H54 (cell line): Measurements from ENCODE around the gene MVB12B.

Source experiments
- DNase-seq: peaks from one replicate; pipeline ENCODE4 v3.0.0; 2011; ENCODE audit warnings: low spot score, mixed read lengths; ENCODE audit not compliant: insufficient read length
- FAIRE-seq: peaks from 3 replicates; lab custom pipeline; 2011; peaks lifted over from hg19 to GRCh38; lab: Jason Lieb, UNC
- POLR2A ChIP-seq: IDR thresholded peaks from 2 replicates; pipeline ENCODE4 v1.6.1; 2011; ENCODE audit warnings: low read depth, mild to moderate bottlenecking, low read length

MVB12B gene

DNA sequence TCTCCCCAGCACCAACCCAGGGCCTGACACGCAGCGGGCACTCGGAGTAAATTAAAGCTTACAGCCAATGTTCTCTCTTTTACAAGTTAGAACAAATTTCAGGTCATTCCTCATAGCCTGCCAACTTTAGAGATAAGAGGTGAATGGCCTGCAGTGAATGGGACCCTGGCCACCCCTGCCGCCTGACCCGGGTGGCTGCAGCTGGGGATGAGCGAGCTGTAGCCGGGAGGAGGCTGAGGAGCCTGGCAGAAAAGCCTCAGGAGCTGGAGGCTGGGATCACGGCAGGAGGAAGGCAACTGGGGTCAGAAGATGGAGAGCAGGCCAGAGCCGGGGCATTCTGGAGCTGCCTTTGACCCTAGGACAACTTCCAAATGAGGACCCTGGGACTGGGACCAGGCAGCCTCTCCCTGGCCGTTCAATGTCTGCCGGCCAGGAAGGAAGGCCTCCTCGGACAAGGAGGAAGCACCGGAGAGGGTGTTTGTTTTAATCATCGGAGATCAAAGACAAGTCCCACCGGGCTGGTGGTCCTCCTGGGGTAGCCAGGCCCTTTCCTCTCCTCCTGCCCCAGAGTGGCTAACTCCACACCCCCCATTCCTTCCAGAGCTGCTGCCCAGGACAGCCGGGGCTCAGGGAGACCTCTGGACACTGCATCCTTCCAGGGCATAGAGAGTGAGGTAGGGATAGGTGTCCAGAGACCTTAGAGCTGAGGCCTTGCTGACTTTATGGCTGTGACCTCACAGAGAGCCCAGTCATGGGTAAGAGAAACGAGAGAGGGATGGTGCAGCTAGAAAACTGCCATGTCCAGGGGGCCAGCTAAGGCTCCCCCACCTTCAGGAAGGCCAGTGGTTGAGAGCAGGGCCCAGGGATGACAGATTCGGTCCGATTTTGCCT lies 199.8 kb downstream of the MVB12B start:
- DNase-seq (no peak), FAIRE-seq (no peak)
- TF ChIP-seq POLR2A = no peak

DNA sequence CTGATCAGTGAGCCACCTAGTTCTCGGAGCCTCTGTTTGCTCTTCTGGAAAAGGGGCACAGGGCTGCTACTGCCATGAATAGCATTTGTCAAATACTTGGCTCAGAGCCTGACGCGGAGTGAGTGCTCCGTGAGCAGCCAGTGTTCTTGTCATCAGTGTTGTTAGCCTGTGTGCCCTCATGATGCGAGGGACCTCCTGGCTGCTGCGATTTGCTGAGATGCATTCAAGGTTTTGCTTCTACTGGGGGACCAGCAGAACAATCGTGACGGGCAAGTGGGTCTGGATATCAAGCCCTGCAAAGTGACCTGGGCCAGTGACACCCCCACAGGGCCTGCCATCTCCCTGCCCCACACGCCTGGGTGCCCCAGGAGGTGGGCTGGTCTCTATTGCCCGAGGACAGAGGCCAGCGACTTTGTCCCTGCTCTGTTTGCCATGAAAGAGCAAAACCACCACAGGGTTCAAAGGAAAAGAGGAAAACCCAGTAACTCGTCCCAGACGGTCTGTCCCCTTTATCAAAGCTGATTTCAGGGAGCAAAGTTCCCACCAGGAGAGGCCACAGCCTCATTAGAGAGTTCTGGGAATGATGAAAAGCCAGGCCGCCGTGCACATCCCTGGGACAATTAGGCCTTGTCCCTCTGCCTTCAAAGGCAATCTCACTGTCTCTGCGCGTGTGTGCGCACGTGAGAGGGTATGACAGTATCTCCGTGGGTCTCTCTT lies 200.6 kb downstream of the MVB12B start:
- DNase-seq (no peak), FAIRE-seq (no peak)
- TF ChIP-seq POLR2A = no peak

DNA sequence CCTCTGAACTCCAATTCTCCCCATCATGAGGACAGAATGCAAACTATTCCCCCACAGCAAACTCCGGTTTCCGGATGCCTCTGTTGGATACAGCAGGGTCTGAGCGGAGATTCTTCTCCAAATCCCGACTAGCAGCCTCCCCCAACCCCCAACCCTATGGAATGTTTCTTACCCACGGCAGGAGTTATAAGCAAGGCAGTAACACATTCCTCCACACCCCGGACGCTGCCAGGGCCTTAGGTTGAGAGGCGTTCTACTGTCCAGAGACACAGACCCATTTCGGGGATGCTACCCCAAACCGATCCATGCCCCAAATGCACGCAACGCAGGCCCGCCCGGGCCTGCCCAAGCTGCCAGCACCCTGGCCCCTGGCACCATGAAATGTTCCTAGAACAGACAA lies 201.5 kb downstream of the MVB12B start:
- FAIRE-seq (no peak), DNase-seq (no peak)
- no peak for TF ChIP-seq POLR2A

DNA sequence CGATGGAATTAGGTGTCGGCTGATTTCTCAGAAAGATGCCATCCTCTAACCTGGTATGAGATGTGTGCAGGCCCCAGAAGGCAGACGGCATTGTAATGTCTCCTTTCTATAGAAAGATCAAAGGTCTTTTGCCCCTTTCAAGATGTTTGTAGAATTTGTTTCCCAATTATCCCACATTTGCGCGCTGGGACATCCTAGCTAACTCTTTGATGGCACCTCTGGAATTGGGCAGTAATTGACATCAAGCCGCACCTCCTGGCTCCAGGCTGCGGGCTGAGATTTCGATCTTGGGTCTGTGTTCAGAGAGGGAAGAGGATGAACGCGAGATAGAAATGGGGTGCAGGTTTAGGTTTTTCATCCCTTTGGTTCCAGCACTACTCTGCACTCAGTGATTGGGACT lies 202.3 kb downstream of the MVB12B start:
- no peak for TF ChIP-seq POLR2A
- FAIRE-seq (no peak), DNase-seq (no peak)

DNA sequence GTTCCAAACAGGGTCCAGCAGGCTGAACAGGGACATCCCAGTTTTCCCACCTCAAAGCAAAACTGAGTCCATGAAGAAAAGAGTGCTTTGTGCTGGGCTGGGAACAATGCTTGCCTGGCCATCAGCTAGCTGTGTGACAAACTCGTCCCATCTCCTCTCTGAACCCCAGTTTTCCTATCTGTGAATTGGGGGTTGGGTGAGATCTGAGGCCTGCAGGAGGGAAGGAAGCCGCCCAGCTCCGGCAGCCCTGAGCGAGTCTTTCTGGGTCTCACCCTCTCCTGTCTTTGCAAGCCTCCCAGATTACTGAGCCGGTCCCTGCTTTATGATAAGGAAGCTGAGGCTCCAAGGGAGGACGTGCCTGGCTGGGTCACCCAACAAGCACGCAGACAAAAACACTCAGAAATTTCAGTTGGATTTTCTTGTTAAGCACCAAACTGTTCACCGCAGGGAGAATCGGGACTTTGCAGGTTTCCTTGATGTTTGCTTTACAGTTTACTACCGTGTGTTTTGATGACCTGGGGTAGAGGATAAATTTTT lies 204.5 kb downstream of the MVB12B start:
- no peak for TF ChIP-seq POLR2A
- DNase-seq (no peak), FAIRE-seq (no peak)

DNA sequence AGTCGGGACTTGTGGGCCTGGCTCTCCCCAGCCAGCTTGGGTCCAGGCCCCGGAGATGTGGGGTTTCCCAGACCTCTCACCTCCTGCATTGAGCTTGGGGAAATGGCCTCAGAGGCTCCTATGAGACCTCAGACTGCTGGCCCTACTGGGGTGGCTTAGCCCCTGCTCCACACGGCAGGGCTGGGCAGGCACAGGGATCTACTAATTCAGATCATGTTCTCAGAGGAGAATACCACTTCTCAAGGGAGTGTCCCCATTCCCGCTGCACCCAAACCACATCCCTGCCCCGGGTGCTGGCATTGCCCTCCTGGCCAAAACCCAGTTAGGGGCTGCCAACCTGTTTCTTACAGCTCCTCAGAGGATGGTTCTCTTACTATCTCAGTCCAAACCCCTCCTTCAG lies 205.0 kb downstream of the MVB12B start:
- FAIRE-seq = no peak

DNA sequence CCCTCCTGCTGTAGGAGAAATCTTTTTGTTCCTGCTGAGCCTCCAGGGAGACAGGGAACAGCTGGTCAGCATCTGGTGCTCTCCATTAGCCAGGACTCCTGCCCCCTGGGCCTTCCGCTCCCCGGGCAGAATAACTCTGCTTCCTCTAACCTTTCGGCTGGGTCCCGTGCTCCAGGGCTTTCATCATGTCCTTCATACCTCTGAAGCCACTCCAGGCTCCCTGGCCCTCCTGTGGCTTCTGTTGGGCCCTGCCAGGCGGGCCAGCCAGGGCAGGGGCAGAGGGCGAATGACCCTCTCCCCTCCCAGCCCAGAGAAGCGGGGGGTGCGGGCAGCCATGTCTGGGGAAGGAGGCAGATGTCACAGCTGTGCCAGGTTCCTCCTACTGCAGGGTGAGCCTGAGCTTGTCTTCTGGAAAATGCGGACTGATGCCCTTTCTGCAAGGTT lies 205.4 kb downstream of the MVB12B start:
- no peak for DNase-seq
- no peak for FAIRE-seq

More for the DNA sequence above, 205.0 kb downstream of the MVB12B start:
- no peak for DNase-seq
- TF ChIP-seq POLR2A = no peak

DNA sequence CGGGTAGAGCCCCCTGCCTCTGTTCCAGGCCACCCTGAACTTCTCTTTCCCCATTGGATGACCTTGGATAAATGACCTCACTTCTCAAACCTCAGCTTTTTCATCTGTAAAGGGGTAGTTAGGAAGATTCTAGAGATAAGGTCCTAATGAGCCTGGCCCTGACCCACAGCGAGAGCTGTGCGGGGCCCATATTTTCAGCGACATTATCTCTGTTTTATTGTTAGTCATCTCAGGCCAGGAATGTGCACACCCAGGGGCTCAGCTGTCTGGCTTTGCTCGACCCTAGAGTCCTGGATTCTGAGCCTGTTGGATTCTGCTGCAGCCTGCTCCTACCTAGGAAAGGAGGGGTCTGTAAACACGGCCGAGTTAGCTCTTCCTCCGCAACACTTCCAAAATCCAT lies 205.9 kb downstream of the MVB12B start:
- no peak for DNase-seq
- no peak for FAIRE-seq
- no peak for TF ChIP-seq POLR2A

More for the DNA sequence above, 205.4 kb downstream of the MVB12B start:
- no peak for TF ChIP-seq POLR2A

DNA sequence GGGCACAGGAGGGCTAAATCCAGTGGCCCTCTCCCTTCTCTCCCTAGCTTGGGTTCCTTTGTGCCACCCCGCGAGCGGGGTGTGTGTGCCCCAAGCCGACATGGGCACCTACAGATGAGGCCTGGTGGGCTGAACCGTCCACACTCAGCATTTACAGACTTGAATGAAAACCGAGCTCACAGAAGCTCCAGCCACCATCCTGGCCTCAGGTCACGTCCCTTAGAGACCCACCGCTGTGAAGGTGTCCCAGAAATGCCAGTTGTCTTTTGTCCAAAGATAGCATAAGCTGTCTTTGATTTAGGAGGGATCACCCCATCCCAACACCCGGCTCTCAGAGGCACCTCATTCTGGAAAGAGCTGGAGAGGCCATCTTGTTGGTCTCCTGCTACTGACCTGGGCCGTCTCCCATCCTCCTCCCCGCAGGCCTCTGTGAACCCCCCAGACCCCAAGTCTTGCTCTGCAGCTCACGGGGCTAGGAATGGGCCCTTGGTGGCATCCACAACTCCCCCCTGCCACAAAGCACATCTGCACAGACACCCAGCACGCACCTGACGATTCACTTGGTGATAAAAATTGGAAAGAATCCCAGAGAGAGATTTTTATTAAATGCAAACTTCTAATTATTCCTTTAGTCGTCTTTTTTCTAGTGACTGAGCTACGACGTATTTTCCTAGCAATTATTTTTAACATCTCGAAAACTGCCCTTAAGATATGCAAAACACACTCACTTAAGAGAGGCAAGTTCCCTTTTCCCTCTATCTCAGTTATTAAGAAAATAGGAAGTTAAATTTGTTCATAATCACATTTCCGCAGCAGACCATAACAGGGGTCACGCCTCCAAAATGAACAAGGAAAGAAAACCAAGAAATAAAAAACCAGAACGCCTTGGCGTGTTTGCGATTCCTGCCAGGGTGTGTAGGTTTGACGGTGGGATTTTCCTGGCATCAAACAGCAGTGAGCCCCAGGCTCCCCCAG lies 206.6 kb downstream of the MVB12B start:
- FAIRE-seq (no peak), DNase-seq (no peak)
- no peak for TF ChIP-seq POLR2A

DNA sequence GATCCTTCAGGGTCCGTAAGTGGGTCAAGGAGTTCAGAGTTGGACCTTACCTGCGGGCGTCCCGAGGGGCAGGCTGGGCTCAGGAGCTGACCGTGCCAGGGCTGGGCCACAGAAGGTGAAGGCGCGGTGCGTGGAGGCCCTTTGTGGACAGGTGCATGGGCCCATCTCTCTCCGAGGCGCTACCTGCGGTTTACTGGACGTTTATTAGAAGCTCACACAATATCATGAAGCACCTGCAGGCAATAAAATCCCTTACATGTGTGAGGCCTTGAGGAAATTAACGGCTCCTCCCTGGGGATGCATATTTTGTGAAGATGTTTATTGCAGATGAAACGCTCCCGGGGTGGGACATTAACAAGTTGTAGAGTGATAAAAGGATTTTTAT lies 207.3 kb downstream of the MVB12B start:
- DNase-seq = no peak
- FAIRE-seq = no peak
- TF ChIP-seq POLR2A = no peak

DNA sequence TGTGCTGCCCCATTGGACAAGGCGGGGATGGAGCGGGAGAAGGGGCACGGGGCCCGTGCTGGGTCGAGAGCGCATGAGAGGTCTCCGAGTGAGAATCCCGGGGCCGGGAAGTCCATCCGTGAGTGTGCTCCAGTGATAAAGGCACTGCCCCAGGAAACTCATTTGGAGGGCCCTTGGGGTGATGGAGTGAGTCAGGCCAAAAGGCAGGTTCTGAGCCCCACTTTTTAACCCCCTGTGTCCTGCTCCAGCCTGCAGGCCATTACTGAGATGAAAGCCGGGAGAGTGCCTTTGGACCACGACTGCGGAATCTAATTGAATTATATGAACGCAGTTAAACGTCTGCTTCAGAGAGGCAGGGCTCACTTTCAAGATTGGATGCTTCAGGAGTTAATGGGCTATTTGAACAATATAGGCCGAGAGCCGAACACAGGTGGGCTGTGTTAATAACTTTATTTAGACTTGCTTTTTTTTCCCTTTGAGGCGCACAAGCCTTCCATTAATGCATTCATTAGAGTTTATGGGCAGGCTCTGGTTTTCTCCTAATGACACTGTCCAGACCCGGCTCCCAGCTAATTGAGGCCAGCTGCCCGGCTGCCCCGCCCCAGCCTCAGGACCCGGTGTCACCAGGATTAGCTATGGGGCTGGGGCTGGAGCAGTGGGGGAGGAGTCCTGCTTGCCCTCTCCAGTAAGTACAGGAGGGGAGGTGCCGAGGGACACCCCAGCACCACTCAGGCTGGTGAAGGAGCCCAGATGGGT lies 208.0 kb downstream of the MVB12B start:
- no peak for FAIRE-seq
- DNase-seq = no peak
- TF ChIP-seq POLR2A = no peak

DNA sequence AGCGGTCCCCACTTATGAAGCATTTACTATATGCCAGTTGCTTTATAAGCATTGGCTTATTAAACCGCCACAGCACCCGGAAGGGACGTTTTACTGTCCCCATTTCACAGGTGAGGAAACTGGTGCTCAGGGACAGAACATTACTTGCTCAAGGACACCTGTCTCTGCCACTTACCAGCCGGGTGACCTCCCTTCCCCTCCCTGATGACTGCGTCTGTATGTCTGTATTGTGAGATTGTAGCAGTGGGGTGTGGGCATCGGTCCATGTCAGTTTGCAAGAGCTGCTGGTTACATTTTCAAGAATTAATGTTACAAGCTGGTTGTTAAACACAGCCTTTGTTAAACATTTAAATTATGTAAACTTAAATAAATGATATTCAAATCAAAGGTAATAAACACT lies 209.5 kb downstream of the MVB12B start:
- DNase-seq (no peak), FAIRE-seq (no peak)
- TF ChIP-seq POLR2A = no peak
